Ishikawa (cell line): ENCODE measurements around the gene BRD3.

Experiments used
- CEBPB ChIP-seq: IDR thresholded peaks from 2 replicates; pipeline ENCODE4 v1.6.1; 2012
- CREB1 ChIP-seq: IDR thresholded peaks from 2 replicates; pipeline ENCODE4 v1.6.1; 2012; ENCODE audit warnings: low read depth
- EGR1 ChIP-seq: IDR thresholded peaks from 2 replicates; pipeline ENCODE4 v1.6.1; 2012
- EP300 ChIP-seq: IDR thresholded peaks from 2 replicates; pipeline ENCODE4 v1.6.1; 2012; ENCODE audit warnings: borderline replicate concordance
- FOXM1 ChIP-seq: IDR thresholded peaks from 2 replicates; pipeline ENCODE4 v1.6.1; 2012; ENCODE audit warnings: low read depth, borderline replicate concordance
- NFIC ChIP-seq: IDR thresholded peaks from 2 replicates; pipeline ENCODE4 v1.6.1; 2012
- RAD21 ChIP-seq: IDR thresholded peaks from 2 replicates; pipeline ENCODE4 v1.6.1; 2012; ENCODE audit warnings: low read depth
- TAF1 ChIP-seq: IDR thresholded peaks from 2 replicates; pipeline ENCODE4 v1.6.1; 2012; ENCODE audit warnings: low read depth, mild to moderate bottlenecking
- TCF12 ChIP-seq: IDR thresholded peaks from 2 replicates; pipeline ENCODE4 v1.6.1; 2012; ENCODE audit warnings: low read depth
- TEAD4 ChIP-seq: IDR thresholded peaks from 2 replicates; pipeline ENCODE4 v1.6.1; 2012
- YY1 ChIP-seq: IDR thresholded peaks from 2 replicates; pipeline ENCODE4 v1.6.1; 2012; ENCODE audit warnings: low read depth
- ZBTB7A ChIP-seq: IDR thresholded peaks from 2 replicates; pipeline ENCODE4 v1.6.1; 2012; ENCODE audit warnings: low read depth
- TF ChIP-seq, protein P1 (sequence below): IDR thresholded peaks from 2 replicates; pipeline ENCODE4 v1.6.1; 2012
- TF ChIP-seq, protein P2 (sequence below): IDR thresholded peaks from 2 replicates; pipeline ENCODE4 v1.6.1; 2012; ENCODE audit warnings: low read depth, mild to moderate bottlenecking
- TF ChIP-seq, protein P3 (sequence below): IDR thresholded peaks from 2 replicates; pipeline ENCODE4 v1.6.1; 2012

BRD3 gene

DNA sequence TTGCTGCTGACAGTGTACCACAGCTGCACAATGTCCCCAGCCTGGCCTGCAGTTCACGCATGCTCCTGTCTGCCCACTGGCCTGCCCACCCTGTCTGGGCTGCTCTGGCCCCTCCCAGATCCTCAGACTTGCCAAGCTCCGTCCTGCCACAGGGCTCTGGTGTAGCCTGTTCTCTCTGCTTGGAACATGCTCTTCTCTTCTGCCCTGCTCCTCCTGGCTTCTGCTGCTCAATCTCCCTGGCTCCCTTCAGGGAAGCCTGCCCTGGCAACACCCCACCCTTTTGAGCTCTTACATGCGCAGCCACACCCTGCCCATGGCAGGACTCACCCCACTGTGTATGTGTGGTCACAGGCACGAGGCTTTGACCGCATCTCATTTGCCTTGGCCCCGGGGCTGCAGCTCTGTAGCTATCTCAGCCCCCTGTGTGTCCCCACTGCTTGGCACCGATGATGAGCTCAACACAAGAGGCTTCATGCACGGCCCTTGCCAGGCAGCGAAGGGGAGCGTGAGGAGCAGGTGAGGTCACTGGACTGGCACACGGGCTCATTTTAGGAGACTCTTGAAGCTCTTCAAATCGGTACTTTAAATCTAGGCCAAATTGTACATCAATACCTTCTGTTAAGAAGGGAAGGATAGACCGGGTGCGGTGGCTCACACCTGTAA, 20.4 kb upstream of the BRD3 start:
- no peak for TF ChIP-seq ZBTB7A
- no peak for TF ChIP-seq YY1
- TF ChIP-seq, protein P1, sequence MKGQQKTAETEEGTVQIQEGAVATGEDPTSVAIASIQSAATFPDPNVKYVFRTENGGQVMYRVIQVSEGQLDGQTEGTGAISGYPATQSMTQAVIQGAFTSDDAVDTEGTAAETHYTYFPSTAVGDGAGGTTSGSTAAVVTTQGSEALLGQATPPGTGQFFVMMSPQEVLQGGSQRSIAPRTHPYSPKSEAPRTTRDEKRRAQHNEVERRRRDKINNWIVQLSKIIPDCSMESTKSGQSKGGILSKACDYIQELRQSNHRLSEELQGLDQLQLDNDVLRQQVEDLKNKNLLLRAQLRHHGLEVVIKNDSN = no peak
- no peak for TF ChIP-seq TCF12
- TF ChIP-seq, protein P2, sequence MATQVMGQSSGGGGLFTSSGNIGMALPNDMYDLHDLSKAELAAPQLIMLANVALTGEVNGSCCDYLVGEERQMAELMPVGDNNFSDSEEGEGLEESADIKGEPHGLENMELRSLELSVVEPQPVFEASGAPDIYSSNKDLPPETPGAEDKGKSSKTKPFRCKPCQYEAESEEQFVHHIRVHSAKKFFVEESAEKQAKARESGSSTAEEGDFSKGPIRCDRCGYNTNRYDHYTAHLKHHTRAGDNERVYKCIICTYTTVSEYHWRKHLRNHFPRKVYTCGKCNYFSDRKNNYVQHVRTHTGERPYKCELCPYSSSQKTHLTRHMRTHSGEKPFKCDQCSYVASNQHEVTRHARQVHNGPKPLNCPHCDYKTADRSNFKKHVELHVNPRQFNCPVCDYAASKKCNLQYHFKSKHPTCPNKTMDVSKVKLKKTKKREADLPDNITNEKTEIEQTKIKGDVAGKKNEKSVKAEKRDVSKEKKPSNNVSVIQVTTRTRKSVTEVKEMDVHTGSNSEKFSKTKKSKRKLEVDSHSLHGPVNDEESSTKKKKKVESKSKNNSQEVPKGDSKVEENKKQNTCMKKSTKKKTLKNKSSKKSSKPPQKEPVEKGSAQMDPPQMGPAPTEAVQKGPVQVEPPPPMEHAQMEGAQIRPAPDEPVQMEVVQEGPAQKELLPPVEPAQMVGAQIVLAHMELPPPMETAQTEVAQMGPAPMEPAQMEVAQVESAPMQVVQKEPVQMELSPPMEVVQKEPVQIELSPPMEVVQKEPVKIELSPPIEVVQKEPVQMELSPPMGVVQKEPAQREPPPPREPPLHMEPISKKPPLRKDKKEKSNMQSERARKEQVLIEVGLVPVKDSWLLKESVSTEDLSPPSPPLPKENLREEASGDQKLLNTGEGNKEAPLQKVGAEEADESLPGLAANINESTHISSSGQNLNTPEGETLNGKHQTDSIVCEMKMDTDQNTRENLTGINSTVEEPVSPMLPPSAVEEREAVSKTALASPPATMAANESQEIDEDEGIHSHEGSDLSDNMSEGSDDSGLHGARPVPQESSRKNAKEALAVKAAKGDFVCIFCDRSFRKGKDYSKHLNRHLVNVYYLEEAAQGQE = no peak

DNA sequence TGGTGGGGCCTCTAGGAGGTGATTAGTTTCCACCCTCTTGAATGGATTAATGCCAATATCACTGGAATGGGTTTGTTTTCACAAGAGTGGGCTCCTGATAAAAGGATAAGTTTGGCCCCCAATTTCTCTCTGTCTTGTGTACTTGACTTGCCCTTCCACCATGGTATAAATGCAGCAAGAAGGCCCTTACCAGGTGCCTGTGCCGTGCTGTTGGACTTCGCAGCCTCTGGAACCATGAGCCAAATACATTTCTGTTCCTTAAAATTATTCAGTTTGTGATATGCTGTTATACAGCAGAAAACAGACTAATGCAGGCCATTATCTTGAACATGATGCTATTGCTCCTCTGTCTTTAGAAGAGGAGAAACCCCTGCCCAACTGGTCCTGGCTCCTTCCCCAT, 17.8 kb upstream of the BRD3 start:
- TF ChIP-seq TEAD4 = no peak
- no peak for TF ChIP-seq TAF1
- TF ChIP-seq ZBTB7A = no peak
- TF ChIP-seq, protein P1 = no peak
- TF ChIP-seq, protein P3, sequence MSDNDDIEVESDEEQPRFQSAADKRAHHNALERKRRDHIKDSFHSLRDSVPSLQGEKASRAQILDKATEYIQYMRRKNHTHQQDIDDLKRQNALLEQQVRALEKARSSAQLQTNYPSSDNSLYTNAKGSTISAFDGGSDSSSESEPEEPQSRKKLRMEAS = no peak
- TF ChIP-seq TCF12 = no peak
- no peak for TF ChIP-seq EGR1
- no peak for TF ChIP-seq RAD21
- no peak for TF ChIP-seq NFIC
- TF ChIP-seq, protein P2 = no peak

DNA sequence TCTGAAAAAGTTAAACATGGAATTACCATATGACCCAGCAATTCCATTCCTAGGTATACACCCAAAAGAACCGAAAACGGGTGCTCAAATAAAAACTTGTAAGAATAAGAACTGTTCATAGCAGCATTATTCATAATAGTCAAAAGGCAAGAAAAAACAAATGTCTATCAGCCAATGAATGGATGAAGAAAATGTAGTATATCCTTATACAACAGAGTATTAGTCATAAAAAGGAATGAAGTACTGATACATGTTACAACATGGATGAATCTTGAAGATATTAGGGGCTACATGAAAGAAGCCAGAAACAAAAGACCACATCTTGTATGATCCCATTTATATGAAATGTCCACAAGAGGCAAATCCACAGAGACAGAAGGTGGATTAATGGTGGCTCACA, 15.6 kb upstream of the BRD3 start:
- TF ChIP-seq NFIC (no peak), RAD21 (no peak), EGR1 (no peak), CREB1 (no peak), TCF12 (no peak), ZBTB7A (no peak)
- TF ChIP-seq, protein P1 = no peak
- TF ChIP-seq, protein P2 = no peak

DNA sequence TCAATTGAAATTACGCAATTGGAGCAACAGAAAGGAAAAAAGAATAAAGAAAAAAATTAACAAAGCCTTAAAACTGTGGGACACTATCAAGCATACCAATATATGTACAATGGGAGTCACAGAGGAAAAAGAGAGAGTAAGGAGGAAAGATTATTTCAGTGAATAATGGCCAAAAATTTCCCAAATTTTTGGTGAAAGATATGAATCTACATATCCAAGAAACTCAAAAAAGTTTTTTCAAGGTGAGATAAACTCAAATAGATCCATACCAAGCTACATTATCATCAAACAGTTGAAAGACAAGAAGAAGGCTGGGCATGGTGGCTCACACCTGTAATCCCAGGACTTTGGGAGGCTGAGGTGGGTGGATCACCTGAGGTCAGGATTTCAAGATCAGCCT, 8.8 kb upstream of the BRD3 start:
- TF ChIP-seq TEAD4 = no peak
- TF ChIP-seq TAF1 = no peak
- TF ChIP-seq CREB1 = no peak
- TF ChIP-seq EGR1 = no peak
- TF ChIP-seq FOXM1 = no peak
- TF ChIP-seq, protein P1 = no peak
- TF ChIP-seq RAD21 = no peak
- TF ChIP-seq, protein P3 = no peak
- no peak for TF ChIP-seq CEBPB
- TF ChIP-seq EP300 = no peak
- TF ChIP-seq TCF12 = no peak
- TF ChIP-seq, protein P2 = no peak
- TF ChIP-seq ZBTB7A = no peak
- no peak for TF ChIP-seq YY1
- TF ChIP-seq NFIC = no peak
